Measurements from ENCODE around the gene RPS2. TPM values are rescaled to one million over a fixed set of nuclear protein-coding genes. Genes with fewer than 3 reads are reported as not detected.
A peak's percentile ranks its signal among the peaks of the same experiment; 100 is the strongest.
"Not testable (repeated sequence)": the region's sequence is repeated elsewhere in the genome, so short reads cannot be mapped to it uniquely, and the experiment has no call there.

Gene RPS2
- total RNA-seq, 2 experiments from 2014 or later, result 3,604 to 3,755 TPM

GRCh38 chr16:1940273-1941161 is 24.1 kb downstream of the RPS2 start:
- peaks cover 13% of the 10 kb centered on the region for H3K36me3 Mint-ChIP-seq (ENCODE audit: low read depth)

GRCh38 chr16:1939833-1940232 is 24.8 kb downstream of the RPS2 start:
- POLR2A ChIA-PET, result interaction anchor here (0.6 to 2.0 kb wide), 2 partner anchors 22 to 580 kb away, joined by 3 to 4 read pairs; partner anchors contain the start of gene AMDHD2
- H3K27me3 ChIP-seq (ENCODE audit: control insufficient read depth in 1 of 2, insufficient read depth in 2 of 2, low read length in 2 of 2); H3K9me3 Mint-ChIP-seq; ATAC-seq (ENCODE audit: poor library complexity); H3K27ac ChIP-seq (ENCODE audit: low read depth in 1 of 2, low read length in 2 of 2); CTCF ChIA-PET; H3K9me3 ChIP-seq (ENCODE audit: control insufficient read depth in 1 of 2, insufficient read depth in 1 of 2, low read length in 2 of 2); DNase-seq; H3K27ac Mint-ChIP-seq; H3K4me3 ChIP-seq (ENCODE audit: low read length); H3K27me3 Mint-ChIP-seq: not testable (repeated sequence)
- H3K36me3 Mint-ChIP-seq (ENCODE audit: low read depth), result peaks cover 13% of the 10 kb centered on the region
- Histone ChIP-seq H3K36me3 (ENCODE audit: insufficient read depth, low read length) (peaks cover 20% of the 10 kb centered on the region), H3K4me1 (ENCODE audit: insufficient read depth, low read length) (peaks cover 28% of the 10 kb centered on the region)
- peak overlapping the region; percentile 11 for H3K4me3 Mint-ChIP-seq
- intact Hi-C loops (cut with DNase I, micrococcal nuclease), result loop anchor here (5.0 kb wide), 3 partner anchors 52 to 173 kb away; partner anchors contain the start of genes NUBP2 (in 1 of the 2) and SPSB3 (in 1 of the 2)
- H3K4me1 Mint-ChIP-seq (ENCODE audit: low read depth), result peaks cover 18% of the 10 kb centered on the region

More at GRCh38 chr16:1940273-1941161, 24.1 kb downstream of the RPS2 start:
- peaks cover 20% of the 10 kb centered on the region for H3K36me3 ChIP-seq (ENCODE audit: insufficient read depth, low read length)
- DNase-seq, result no peak
- ATAC-seq (ENCODE audit: poor library complexity), result no peak
- no peaks in the 10 kb centered on the region for H3K9me3 ChIP-seq (ENCODE audit: control insufficient read depth in 1 of 2, insufficient read depth in 1 of 2, low read length in 2 of 2)
- H3K27me3 Mint-ChIP-seq, result no peaks in the 10 kb centered on the region
- H3K4me1 ChIP-seq (ENCODE audit: insufficient read depth, low read length), result peaks cover 28% of the 10 kb centered on the region
- POLR2A ChIA-PET, result interaction anchor here (0.6 to 2.0 kb wide), 2 partner anchors 21 to 579 kb away, joined by 3 to 4 read pairs; partner anchors contain the start of gene AMDHD2
- no peak overlapping the region for H3K4me3 ChIP-seq (ENCODE audit: low read length)
- no peak for TF ChIP-seq CTCF (IDR thresholded peaks at IDR 0.05)
- H3K4me1 Mint-ChIP-seq (ENCODE audit: low read depth), result peaks cover 18% of the 10 kb centered on the region
- intact Hi-C loops (cut with DNase I, micrococcal nuclease), result loop anchor here (5.0 kb wide), 3 partner anchors 52 to 173 kb away; partner anchors contain the start of genes NUBP2 (in 1 of the 2) and SPSB3 (in 1 of the 2)
- H3K27ac Mint-ChIP-seq, result no peak overlapping the region
- no peaks in the 10 kb centered on the region for H3K9me3 Mint-ChIP-seq
- no peak overlapping the region for H3K27ac ChIP-seq (ENCODE audit: low read depth in 1 of 2, low read length in 2 of 2)
- CTCF ChIA-PET, result no interaction called here
- H3K4me3 Mint-ChIP-seq, result no peak overlapping the region
- H3K27me3 ChIP-seq (ENCODE audit: control insufficient read depth in 1 of 2, insufficient read depth in 2 of 2, low read length in 2 of 2), result no peaks in the 10 kb centered on the region

- Mint-ChIP-seq H3K36me3 (ENCODE audit: low read depth) (peaks cover 13% of the 10 kb centered on the region), H3K4me3 (no peak overlapping the region), H3K27me3 (no peaks in the 10 kb centered on the region), H3K27ac (no peak overlapping the region), H3K4me1 (ENCODE audit: low read depth) (peaks cover 11% of the 10 kb centered on the region), H3K9me3 (no peaks in the 10 kb centered on the region)
- Histone ChIP-seq H3K36me3 (ENCODE audit: insufficient read depth, low read length) (peaks cover 20% of the 10 kb centered on the region), H3K9me3 (ENCODE audit: control insufficient read depth in 1 of 2, insufficient read depth in 1 of 2, low read length in 2 of 2) (no peaks in the 10 kb centered on the region), H3K4me3 (ENCODE audit: low read length) (no peak overlapping the region), H3K4me1 (ENCODE audit: insufficient read depth, low read length) (peaks cover 26% of the 10 kb centered on the region), H3K27ac (ENCODE audit: low read depth in 1 of 2, low read length in 2 of 2) (no peak overlapping the region), H3K27me3 (ENCODE audit: control insufficient read depth in 1 of 2, insufficient read depth in 2 of 2, low read length in 2 of 2) (no peaks in the 10 kb centered on the region)
- intact Hi-C loops (cut with DNase I, micrococcal nuclease), result no loop called here
- DNase-seq, result no peak
- CTCF ChIA-PET, result no interaction called here
- TF ChIP-seq CTCF (IDR thresholded peaks at IDR 0.05), result no peak
- POLR2A ChIA-PET, result interaction anchor here (2.0 kb wide), 1 partner anchor 23 kb away, joined by 4 read pairs; no protein-coding TSS in a partner anchor
- no peak for ATAC-seq (ENCODE audit: poor library complexity)
Measured at GRCh38 chr16:1938910-1939309, 25.7 kb downstream of the RPS2 start.
